GM23338 (cell line): Measurements from ENCODE around the gene IGSF8. TPM values are rescaled to one million over a fixed set of nuclear protein-coding genes. Genes with fewer than 3 reads are reported as not detected.

Experiments used
- ATAC-seq: fragments of 200-7000 bp; cut with Tn5 transposase; 3 replicates; pipeline ENCODE4 v1.9.1; 2020
- DNase-seq: peaks from one replicate; pipeline ENCODE4 v3.0.0-alpha.2; 2015; ENCODE audit warnings: low spot score
- H2AFZ ChIP-seq: fragments of 200-600 bp; sonication (generic); 2 replicates; pipeline ENCODE4 v1.8.0; 2016; ENCODE audit warnings: antibody characterized with exemption, mild to moderate bottlenecking, moderate library complexity
- H3F3A ChIP-seq: fragments of 200-600 bp; sonication (generic); replicated peaks from 2 replicates; pipeline ENCODE4 v1.8.0; 2017; ENCODE audit warnings: antibody characterized with exemption, mixed run types, low read depth
- H3K27ac ChIP-seq: fragments of 200-600 bp; sonication (generic); 2 replicates; pipeline ENCODE4 v1.6.1; 2016; ENCODE audit warnings: low read depth
- H3K27me3 ChIP-seq: fragments of 200-600 bp; sonication (generic); 2 replicates; pipeline ENCODE4 v1.8.0; 2016; ENCODE audit warnings: mild to moderate bottlenecking, mixed run types, moderate library complexity; ENCODE audit not compliant: insufficient read depth
- H3K36me3 ChIP-seq: fragments of 200-600 bp; sonication (generic); 2 replicates; pipeline ENCODE4 v1.8.0; 2016; ENCODE audit warnings: mild to moderate bottlenecking; ENCODE audit not compliant: insufficient read depth
- H3K4me1 ChIP-seq: fragments of 200-600 bp; sonication (generic); 2 replicates; pipeline ENCODE4 v1.8.0; 2016; ENCODE audit warnings: mild to moderate bottlenecking, moderate library complexity; ENCODE audit not compliant: insufficient read depth
- H3K4me2 ChIP-seq: fragments of 200-600 bp; sonication (generic); 2 replicates; pipeline ENCODE4 v1.7.1; 2017; ENCODE audit warnings: mixed run types
- H3K4me3 ChIP-seq: fragments of 200-600 bp; sonication (generic); 2 replicates; pipeline ENCODE4 v1.6.1; 2016; ENCODE audit warnings: mixed run types
- H3K79me2 ChIP-seq: fragments of 200-600 bp; sonication (generic); replicated peaks from 2 replicates; pipeline ENCODE4 v1.8.0; 2017; ENCODE audit warnings: mild to moderate bottlenecking; ENCODE audit not compliant: insufficient read depth
- H3K9me2 ChIP-seq: fragments of 200-600 bp; sonication (generic); 2 replicates; pipeline ENCODE4 v1.8.0; 2017; ENCODE audit not compliant: insufficient read depth
- H4K20me1 ChIP-seq: fragments of 200-600 bp; sonication (generic); replicated peaks from 2 replicates; pipeline ENCODE4 v1.8.0; 2017; ENCODE audit warnings: mild to moderate bottlenecking; ENCODE audit not compliant: insufficient read depth
- H3K27ac Mint-ChIP-seq: 2 replicates; pipeline ENCODE4 v1.8.0; 2020; ENCODE audit warnings: inconsistent platforms, mild to moderate bottlenecking, moderate library complexity, mixed read lengths
- H3K27me3 Mint-ChIP-seq: 3 replicates; pipeline ENCODE4 v1.8.0; 2022; ENCODE audit warnings: low read depth, mild to moderate bottlenecking, moderate library complexity, mixed read lengths, inconsistent platforms; ENCODE audit not compliant: insufficient read depth, poor library complexity
- H3K36me3 Mint-ChIP-seq: 3 replicates; pipeline ENCODE4 v1.8.0; 2021; ENCODE audit warnings: low read depth, mild to moderate bottlenecking, inconsistent platforms, moderate library complexity, mixed read lengths
- H3K4me1 Mint-ChIP-seq: 3 replicates; pipeline ENCODE4 v1.8.0; 2020; ENCODE audit warnings: mild to moderate bottlenecking, inconsistent platforms, mixed read lengths
- H3K4me3 Mint-ChIP-seq: 3 replicates; pipeline ENCODE4 v1.8.0; 2021; ENCODE audit warnings: moderate library complexity, mild to moderate bottlenecking, inconsistent platforms, mixed read lengths
- H3K9me3 Mint-ChIP-seq: 3 replicates; pipeline ENCODE4 v1.8.0; 2020; ENCODE audit warnings: moderate library complexity, mild to moderate bottlenecking, inconsistent platforms, mixed read lengths
- EZH2 ChIP-seq: fragments of 200-600 bp; sonication (generic); IDR thresholded peaks from one replicate; pipeline ENCODE4 v1.8.0; 2017; ENCODE audit warnings: antibody characterized with exemption, mild to moderate bottlenecking, low read depth; ENCODE audit not compliant: unreplicated experiment
- REST ChIP-seq: IDR thresholded peaks from one replicate; pipeline ENCODE4 v1.6.1; 2018; ENCODE audit warnings: antibody characterized with exemption; ENCODE audit not compliant: unreplicated experiment
- STAT1 ChIP-seq: IDR thresholded peaks from one replicate; pipeline ENCODE4 v1.6.1; 2016; ENCODE audit warnings: antibody characterized with exemption; ENCODE audit not compliant: unreplicated experiment
- ZNF331 ChIP-seq: fragments of 250-450 bp; sonication (Bioruptor Pico); IDR thresholded peaks from 2 replicates; pipeline ENCODE4 v1.5.0; 2020; ENCODE audit warnings: low read depth, mild to moderate bottlenecking, moderate library complexity
- ZNF462 ChIP-seq: fragments of 250-450 bp; sonication (Bioruptor Pico); IDR thresholded peaks from 2 replicates; pipeline ENCODE4 v1.5.0; 2020; ENCODE audit warnings: mild to moderate bottlenecking, moderate library complexity
- polyA plus RNA-seq: library from polyadenylated mRNA; unstranded; fragments of >200 nt; fragmentation: Nextera tagmentation; extraction: Ambion mirVana; gene quantifications from 2 replicates; pipeline ENCODE4 v1.2.1, GENCODE V29; 2016
- total RNA-seq: library from RNA; depleted of rRNA; stranded (reverse); fragments of >200 nt; shearing (Covaris generic); gene quantifications from 2 replicates; pipeline ENCODE4 v1.2.3, GENCODE V29; 2014

The IGSF8 gene
- total and polyA plus RNA-seq, 2 experiments from 2014 or later: 38.4 to 120 TPM

GRCh38 chr1:160082487-160082886 lies 15.9 kb downstream of the IGSF8 start (continued):
- no peak for TF ChIP-seq ZNF462 (CRISPR knock-in tag)
- TF ChIP-seq ZNF331 (CRISPR knock-in tag): no peak

GRCh38 chr1:160081261-160081936 lies 17.0 kb downstream of the IGSF8 start, which contains the start of gene KCNJ9:
Gene KCNJ9, plus strand, starts transcription at chr1:160081538. Its CDS starts 2,493 bp downstream, at chr1:160084031.
- Histone ChIP-seq H3K4me3 (no peak within 1 kb of the TSS), H3K36me3 (no peaks in the 10 kb centered on the region), H4K20me1 (no peaks in the 10 kb centered on the region; the same call in 1 of the 2 replicates), H3K79me2 (no peaks in the 10 kb centered on the region), H3K9me2 (no peaks in the 10 kb centered on the region), H3K27ac (no peak within 1 kb of the TSS), H3F3A (peaks cover 7% of the 10 kb centered on the region), H3K27me3 (peaks cover 55% of the 10 kb centered on the region), H2AFZ (no peak within 1 kb of the TSS), H3K4me2 (no peak within 1 kb of the TSS), H3K4me1 (no peaks in the 10 kb centered on the region)
- peak; percentile 87 for DNase-seq
- H3K36me3 Mint-ChIP-seq: peaks cover 12% of the 10 kb centered on the region; the same call in 2 of the 3 replicates
- H3K4me1 Mint-ChIP-seq: peaks cover 17% of the 10 kb centered on the region
- no peak within 1 kb of the TSS for H3K27ac Mint-ChIP-seq
- H3K4me3 Mint-ChIP-seq: no peak within 1 kb of the TSS
- ATAC-seq: peak; percentile 6; the same call in 1 of the 3 replicates
- H3K27me3 Mint-ChIP-seq: peaks cover 41% of the 10 kb centered on the region
- H3K9me3 Mint-ChIP-seq: no peaks in the 10 kb centered on the region; the same call in 2 of the 3 replicates
- TF ChIP-seq STAT1 (no peak), EZH2 (no peak), REST (no peak), ZNF331 (CRISPR knock-in tag) (no peak)
